ENCODE results near the gene GTF2A1L.

DNA sequence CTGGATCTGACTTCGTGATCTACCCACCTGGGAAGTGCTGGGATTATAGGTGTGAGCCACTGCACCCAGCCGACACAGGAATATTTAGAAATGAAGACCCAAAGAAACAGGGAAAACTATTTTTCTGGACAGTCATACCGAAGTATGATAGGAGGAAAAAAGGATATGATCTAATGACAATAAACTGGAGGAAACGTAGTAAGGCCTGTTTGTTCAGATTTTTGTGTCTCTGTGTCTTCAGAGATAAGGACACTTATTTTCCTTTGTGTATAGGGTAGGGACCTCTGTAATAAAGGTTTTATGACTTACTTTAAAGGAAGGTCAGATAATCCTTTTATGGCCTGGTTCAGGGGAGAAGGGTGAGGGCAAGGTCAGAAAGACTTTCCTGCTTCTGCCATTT lies 55.9 kb downstream of the GTF2A1L start:
- TF ChIP-seq EZH2 (IDR thresholded peaks at IDR 0.05; ENCODE audit: borderline replicate concordance, low read depth, low read length, severe bottlenecking) (no peak), FOS (IDR thresholded peaks at IDR 0.05; ENCODE audit: borderline replicate concordance, insufficient read depth, low read length) (no peak), POLR2A (IDR thresholded peaks at IDR 0.05; ENCODE audit: low read depth, low read length) (no peak), MYC (IDR thresholded peaks at IDR 0.05; ENCODE audit: low read depth, low read length) (no peak), POLR2AphosphoS5 (IDR thresholded peaks at IDR 0.05; ENCODE audit: insufficient read depth, low read depth, low read length) (no peak)
- TF ChIP-seq, protein P1, sequence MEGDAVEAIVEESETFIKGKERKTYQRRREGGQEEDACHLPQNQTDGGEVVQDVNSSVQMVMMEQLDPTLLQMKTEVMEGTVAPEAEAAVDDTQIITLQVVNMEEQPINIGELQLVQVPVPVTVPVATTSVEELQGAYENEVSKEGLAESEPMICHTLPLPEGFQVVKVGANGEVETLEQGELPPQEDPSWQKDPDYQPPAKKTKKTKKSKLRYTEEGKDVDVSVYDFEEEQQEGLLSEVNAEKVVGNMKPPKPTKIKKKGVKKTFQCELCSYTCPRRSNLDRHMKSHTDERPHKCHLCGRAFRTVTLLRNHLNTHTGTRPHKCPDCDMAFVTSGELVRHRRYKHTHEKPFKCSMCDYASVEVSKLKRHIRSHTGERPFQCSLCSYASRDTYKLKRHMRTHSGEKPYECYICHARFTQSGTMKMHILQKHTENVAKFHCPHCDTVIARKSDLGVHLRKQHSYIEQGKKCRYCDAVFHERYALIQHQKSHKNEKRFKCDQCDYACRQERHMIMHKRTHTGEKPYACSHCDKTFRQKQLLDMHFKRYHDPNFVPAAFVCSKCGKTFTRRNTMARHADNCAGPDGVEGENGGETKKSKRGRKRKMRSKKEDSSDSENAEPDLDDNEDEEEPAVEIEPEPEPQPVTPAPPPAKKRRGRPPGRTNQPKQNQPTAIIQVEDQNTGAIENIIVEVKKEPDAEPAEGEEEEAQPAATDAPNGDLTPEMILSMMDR (IDR thresholded peaks at IDR 0.05; ENCODE audit: extremely low read depth in 1 of 2, insufficient read depth in 1 of 2, low read depth in 1 of 2, low read length in 2 of 2): no peak
